HL-60 (cell line): ENCODE data around the gene LRRTM2.

Experiments
- DNase-seq, 2 experiments: peaks; one replicate each; pipeline ENCODE4 v3.0.0-alpha.2; 2010 to 2020; ENCODE audit warnings: low read depth in 1 of 2, low spot score in 1 of 2
- H3K27ac ChIP-seq: fragments of 250-450 bp; sonication (Bioruptor Pico); replicated peaks from 2 replicates; pipeline ENCODE4 v1.5.1; 2020; ENCODE audit warnings: mild to moderate bottlenecking, moderate library complexity
- H3K27me3 ChIP-seq: fragments of 250-450 bp; sonication (Bioruptor Pico); 2 replicates; pipeline ENCODE4 v1.5.1; 2021; ENCODE audit warnings: mild to moderate bottlenecking, moderate library complexity; ENCODE audit not compliant: insufficient read depth, poor library complexity, severe bottlenecking
- H3K4me3 ChIP-seq: replicated peaks from 2 replicates; pipeline ENCODE4 v1.5.1; 2011; ENCODE audit warnings: mild to moderate bottlenecking, control low read depth, low read length; ENCODE audit not compliant: insufficient read depth
- CTCF ChIP-seq: IDR thresholded peaks from one replicate; pipeline ENCODE4 v1.5.1; 2011; ENCODE audit warnings: low read length, control low read depth, inconsistent platforms; ENCODE audit not compliant: insufficient read depth
- GABPA ChIP-seq: IDR thresholded peaks from 2 replicates; pipeline ENCODE4 v1.6.1; 2012; ENCODE audit warnings: low read depth
- POLR2AphosphoS5 ChIP-seq: IDR thresholded peaks from 2 replicates; pipeline ENCODE4 v1.6.1; 2012; ENCODE audit warnings: low read depth
- REST ChIP-seq: IDR thresholded peaks from 2 replicates; pipeline ENCODE4 v1.6.1; 2012; ENCODE audit warnings: low read depth; ENCODE audit not compliant: insufficient replicate concordance
- SPI1 ChIP-seq: IDR thresholded peaks from 2 replicates; pipeline ENCODE4 v1.6.1; 2012; ENCODE audit warnings: low read depth, mild to moderate bottlenecking, borderline replicate concordance

Gene LRRTM2

GRCh38 chr5:138918686-138919085 lies 43.6 kb upstream of the LRRTM2 start:
- Histone ChIP-seq H3K4me3 (no peak overlapping the region), H3K27ac (no peak overlapping the region), H3K27me3 (no peaks in the 10 kb centered on the region)
- no peak for TF ChIP-seq REST
- TF ChIP-seq POLR2AphosphoS5, result no peak
- no peak for TF ChIP-seq GABPA
- no peak for TF ChIP-seq SPI1
- no peak for TF ChIP-seq CTCF
- no peak for DNase-seq

- H3K4me3 ChIP-seq, result no peak overlapping the region
- no peak for DNase-seq
- no peaks in the 10 kb centered on the region for H3K27me3 ChIP-seq
- no peak overlapping the region for H3K27ac ChIP-seq
- TF ChIP-seq POLR2AphosphoS5, result no peak
- TF ChIP-seq CTCF, result no peak
- no peak for TF ChIP-seq SPI1
- TF ChIP-seq REST, result no peak
- TF ChIP-seq GABPA, result no peak
These were observed 39.2 kb upstream of the LRRTM2 start for GRCh38 chr5:138914338-138914737.

- TF ChIP-seq SPI1 (no peak), CTCF (no peak), REST (no peak), GABPA (no peak), POLR2AphosphoS5 (no peak)
- DNase-seq, result no peak
- Histone ChIP-seq H3K4me3 (no peak overlapping the region), H3K27ac (no peak overlapping the region), H3K27me3 (no peaks in the 10 kb centered on the region)
These were observed 38.6 kb upstream of the LRRTM2 start for GRCh38 chr5:138913773-138914172.
